OCI-LY1 (cell line): ENCODE results near the gene MYLK3.

ENCODE experiments used
- CTCF ChIP-seq: fragments of 200-600 bp; sonication (generic), shearing (Covaris generic); IDR thresholded peaks from 2 replicates; pipeline ENCODE4 v1.5.1; 2017; ENCODE audit warnings: mild to moderate bottlenecking, antibody characterized with exemption, low read length, moderate library complexity, mixed read lengths
- EZH2 ChIP-seq: fragments of 200-600 bp; sonication (generic), shearing (Covaris generic); IDR thresholded peaks from 2 replicates; pipeline ENCODE4 v1.8.0; 2017; ENCODE audit warnings: borderline replicate concordance, mixed run types, mild to moderate bottlenecking, antibody characterized with exemption, low read length, moderate library complexity, mixed read lengths

- no peak for TF ChIP-seq CTCF
- TF ChIP-seq EZH2, result no peak
Measured at GRCh38 chr16:46763147-46763546, 15.0 kb upstream of the MYLK3 start.
